IMR-90 (cell line): ENCODE results near the gene DHFR. TPM values are rescaled to one million over a fixed set of nuclear protein-coding genes. Genes with fewer than 3 reads are reported as not detected.
"Not testable (repeated sequence)": the region's sequence is repeated elsewhere in the genome, so short reads cannot be mapped to it uniquely, and the experiment has no call there.

Experiments
- ATAC-seq: fragments of 200-7000 bp; cut with Tn5 transposase; 2 replicates; pipeline ENCODE4 v1.9.1; 2020; ENCODE audit warnings: low read depth, mild to moderate bottlenecking, moderate library complexity
- BruUV-seq: library from RNA; stranded (reverse); fragments of 400-500 nt; replicated peaks from 2 replicates; lab custom pipeline; 2021; lab: Mats Ljungman, UMichigan
- CTCF ChIA-PET: fragments of 300-600 bp; formaldehyde crosslinking; extraction: SDS; loops from one replicate; lab custom pipeline; 2021; ENCODE audit warnings: antibody characterized with exemption; lab: Yijun Ruan, JAX
- POLR2A ChIA-PET: fragments of 300-600 bp; sonication (Branson Sonifier 250); formaldehyde crosslinking; loops from one replicate; lab custom pipeline; 2022; ENCODE audit warnings: antibody characterized with exemption; ENCODE audit not compliant: unreplicated experiment; lab: Charles Lee
- DNase-seq: peaks from one replicate; pipeline ENCODE4 v3.0.0; 2013
- H2AFZ ChIP-seq: replicated peaks from 2 replicates; pipeline ENCODE3; 2013; ENCODE audit warnings: low read length, mild to moderate bottlenecking; ENCODE audit not compliant: poor library complexity
- H2AK5ac ChIP-seq: 2 replicates; pipeline ENCODE4 v1.6.1; 2013; ENCODE audit warnings: low read depth, low read length, inconsistent platforms
- H2AK9ac ChIP-seq: replicated peaks from 2 replicates; pipeline ENCODE3; 2013; ENCODE audit warnings: mild to moderate bottlenecking, low read depth, low read length, moderate library complexity; ENCODE audit not compliant: poor library complexity
- H2BK120ac ChIP-seq: 2 replicates; pipeline ENCODE4 v1.6.1; 2013; ENCODE audit warnings: low read depth, low read length, inconsistent platforms
- H2BK15ac ChIP-seq: 3 replicates; pipeline ENCODE4 v1.6.1; 2013; ENCODE audit warnings: low read depth, low read length, inconsistent platforms
- H2BK20ac ChIP-seq: 2 replicates; pipeline ENCODE4 v1.6.1; 2013; ENCODE audit warnings: low read depth, mild to moderate bottlenecking, inconsistent platforms, low read length, moderate library complexity
- H2BK5ac ChIP-seq: 2 replicates; pipeline ENCODE4 v1.6.1; 2013; ENCODE audit warnings: mild to moderate bottlenecking, low read depth, low read length, inconsistent platforms; ENCODE audit not compliant: poor library complexity, severe bottlenecking
- H3K14ac ChIP-seq: replicated peaks from 2 replicates; pipeline ENCODE4 v1.6.1; 2013; ENCODE audit warnings: low read depth, low read length, inconsistent platforms
- H3K18ac ChIP-seq: 2 replicates; pipeline ENCODE4 v1.6.1; 2013; ENCODE audit warnings: low read depth, low read length, control low read depth
- H3K23ac ChIP-seq: 2 replicates; pipeline ENCODE4 v1.6.1; 2013; ENCODE audit warnings: low read depth, low read length, inconsistent platforms
- H3K27ac ChIP-seq: 2 replicates; pipeline ENCODE4 v1.5.1; 2013; ENCODE audit warnings: mild to moderate bottlenecking, control low read depth, low read length; ENCODE audit not compliant: insufficient read depth
- H3K27me3 ChIP-seq: 2 replicates; pipeline ENCODE4 v1.6.1; 2013; ENCODE audit warnings: low read length; ENCODE audit not compliant: control insufficient read depth, insufficient read depth
- H3K36me3 ChIP-seq: 2 replicates; pipeline ENCODE4 v1.6.1; 2013; ENCODE audit warnings: low read length, mixed read lengths; ENCODE audit not compliant: control insufficient read depth, insufficient read depth
- H3K4ac ChIP-seq: 2 replicates; pipeline ENCODE4 v1.6.1; 2013; ENCODE audit warnings: low read depth, low read length, inconsistent platforms
- H3K4me1 ChIP-seq: 2 replicates; pipeline ENCODE4 v1.6.1; 2013; ENCODE audit warnings: low read length, mixed read lengths; ENCODE audit not compliant: control insufficient read depth, insufficient read depth
- H3K4me2 ChIP-seq: 2 replicates; pipeline ENCODE4 v1.6.1; 2013; ENCODE audit warnings: low read depth, mild to moderate bottlenecking, control low read depth, low read length, moderate library complexity
- H3K4me3 ChIP-seq: 2 replicates; pipeline ENCODE4 v1.5.1; 2013; ENCODE audit warnings: low read depth, mild to moderate bottlenecking, control low read depth, low read length, moderate library complexity; ENCODE audit not compliant: insufficient read depth
- H3K56ac ChIP-seq: 2 replicates; pipeline ENCODE4 v1.6.1; 2013; ENCODE audit warnings: low read length, inconsistent platforms; ENCODE audit not compliant: insufficient read depth; ENCODE audit errors: extremely low read depth
- H3K79me1 ChIP-seq, 2 experiments: 2 replicates each; pipeline ENCODE4 v1.6.1; 2013; ENCODE audit warnings: low read length in 2 of 2, inconsistent platforms in 1 of 2, low read depth in 1 of 2
- H3K9ac ChIP-seq: 2 replicates; pipeline ENCODE4 v1.6.1; 2013; ENCODE audit warnings: low read depth, low read length, control low read depth
- H3K9me1 ChIP-seq: 2 replicates; pipeline ENCODE4 v1.6.1; 2013; ENCODE audit warnings: low read length, inconsistent platforms; ENCODE audit not compliant: insufficient read depth
- H3K9me3 ChIP-seq: 2 replicates; pipeline ENCODE4 v1.6.1; 2013; ENCODE audit warnings: low read length; ENCODE audit not compliant: control insufficient read depth, insufficient read depth
- H4K20me1 ChIP-seq: 2 replicates; pipeline ENCODE4 v1.6.1; 2013; ENCODE audit warnings: low read length, inconsistent platforms; ENCODE audit not compliant: insufficient read depth
- H4K5ac ChIP-seq: 2 replicates; pipeline ENCODE4 v1.6.1; 2013; ENCODE audit warnings: mild to moderate bottlenecking, low read depth, low read length, control low read depth
- H4K8ac ChIP-seq, 2 experiments: 2 replicates each; pipeline ENCODE4 v1.6.1; 2013; ENCODE audit warnings: low read depth in 2 of 2, low read length in 2 of 2, control low read depth in 1 of 2, inconsistent platforms in 1 of 2
- H4K91ac ChIP-seq: 2 replicates; pipeline ENCODE4 v1.6.1; 2013; ENCODE audit warnings: low read depth, low read length, inconsistent platforms; ENCODE audit not compliant: insufficient read depth
- WGBS, 2 experiments: methylation state at CpG; one replicate each; pipeline versions ENCODE4 v1.1.5 to v1.1.7; 2013; ENCODE audit warnings: missing lambda C conversion rate in 2 of 2; ENCODE audit not compliant: insufficient read length in 1 of 2; ENCODE audit errors: extremely low coverage in 2 of 2; 5-methylcytosine and 5-hydroxymethylcytosine counted together
- dilution Hi-C: fragments of 300-500 bp; cut with HindIII; formaldehyde crosslinking; loops from one replicate; pipeline ENCODE4 v1.14.3; 2018; ENCODE audit warnings: low sequenced_read_pairs; ENCODE audit not compliant: unreplicated experiment
- in situ Hi-C: fragments of 300-500 bp; cut with MboI; formaldehyde crosslinking; loops from 3 replicates; pipeline ENCODE4 v1.14.3; 2019; ENCODE audit warnings: low sequenced_read_pairs, inconsistent platforms, mixed read lengths
- intact Hi-C: fragments of 100-400 bp; cut with micrococcal nuclease; formaldehyde crosslinking; loops from 2 replicates; pipeline ENCODE4 v1.10.0; 2022
- polyA plus RNA-seq, 3 experiments: library from polyadenylated mRNA; depleted of rRNA; stranded (reverse); fragments of >200 nt; gene quantifications; 2 replicates each; pipeline ENCODE4 v1.2.3, GENCODE V29; 2012; ENCODE audit warnings: low replicate concordance in 1 of 3
- total RNA-seq: library from RNA; depleted of rRNA; stranded (reverse); fragments of >200 nt; gene quantifications from 2 replicates; pipeline ENCODE4 v1.2.3, GENCODE V29; 2012

The DHFR gene
- total and polyA plus RNA-seq, 2 of the 4 experiments (the other 2 are of a cell fraction) = 20.6 to 29.4 TPM

GRCh38 chr5:80580291-80580690 is 74.5 kb downstream of the DHFR start:
- H3K27ac ChIP-seq, H2BK5ac ChIP-seq, H4K91ac ChIP-seq, H3K56ac ChIP-seq, H3K79me1 ChIP-seq, H3K4me3 ChIP-seq, H2BK120ac ChIP-seq, in situ Hi-C loops, H4K5ac ChIP-seq, DNase-seq, H2AFZ ChIP-seq, H3K23ac ChIP-seq, H3K9me1 ChIP-seq, H2AK9ac ChIP-seq, dilution Hi-C loops, H3K27me3 ChIP-seq, H3K14ac ChIP-seq, POLR2A ChIA-PET, H3K4me2 ChIP-seq, intact Hi-C loops, ATAC-seq, H2BK20ac ChIP-seq, H3K4ac ChIP-seq, H3K9me3 ChIP-seq, BruUV-seq, H3K4me1 ChIP-seq, H2BK15ac ChIP-seq, H4K20me1 ChIP-seq, H3K36me3 ChIP-seq, H3K9ac ChIP-seq, H3K18ac ChIP-seq, CTCF ChIA-PET, H4K8ac ChIP-seq, H2AK5ac ChIP-seq: not testable (repeated sequence)
- no CpG with 5 or more reads among the region's 3 CpGs for WGBS, 2 experiments
